GM12878 (cell line): ENCODE measurements around the gene PLAC8. TPM values are rescaled to one million over a fixed set of nuclear protein-coding genes. Genes with fewer than 3 reads are reported as not detected.

Experiments
- BHLHE40 ChIP-seq, 2 experiments: fragments of 450-650 bp in 1 of 2; IDR thresholded peaks; 2 replicates each; pipeline ENCODE4 v1.6.1; 2011 to 2017; ENCODE audit warnings: low read depth in 2 of 2, borderline replicate concordance in 1 of 2, improper control_type of control experiment in 1 of 2, low read length in 1 of 2, mild to moderate bottlenecking in 1 of 2
- IRF4 ChIP-seq: IDR thresholded peaks from 2 replicates; pipeline ENCODE4 v1.6.1; 2011; ENCODE audit warnings: low read depth, low read length
- JUNB ChIP-seq: IDR thresholded peaks from 2 replicates; pipeline ENCODE4 v1.6.1; 2016; ENCODE audit warnings: antibody characterized with exemption, mild to moderate bottlenecking
- RB1 ChIP-seq: fragments of 450-650 bp; formaldehyde crosslinking; IDR thresholded peaks from 2 replicates; pipeline ENCODE4 v1.6.1; 2017; ENCODE audit warnings: mild to moderate bottlenecking, borderline replicate concordance
- SMAD1 ChIP-seq: fragments of 450-650 bp; IDR thresholded peaks from 2 replicates; pipeline ENCODE4 v1.6.1; 2018; ENCODE audit warnings: mild to moderate bottlenecking, low read depth; ENCODE audit not compliant: partially characterized antibody
- ZBTB4 ChIP-seq: fragments of 450-650 bp; formaldehyde crosslinking; IDR thresholded peaks from 2 replicates; pipeline ENCODE4 v1.4.0; 2022; ENCODE audit warnings: mild to moderate bottlenecking, moderate library complexity
- polyA plus RNA-seq, 11 experiments: library from polyadenylated mRNA; depleted of rRNA in 4 of 11; unstranded in 6 of 11; stranded (reverse) in 5 of 11; fragments of >200 nt; fragmentation: Nextera tagmentation in 4 of 11; fragmentation: Illumina TruSeq in 1 of 11; extraction: Ambion mirVana in 4 of 11; extraction: Trizol in 1 of 11; gene quantifications; 1 replicate in 1 of 11; 2 replicates in 10 of 11; pipeline versions ENCODE4 v1.2.1 to v1.2.3, GENCODE V29; 2011 to 2016; ENCODE audit warnings: inconsistent platforms in 2 of 11, missing spikeins in 2 of 11, low read depth in 1 of 11
- total RNA-seq, 4 experiments: library from RNA; depleted of rRNA in 3 of 4; stranded (reverse); fragments of >200 nt in 3 of 4; fragmentation: Illumina TruSeq in 1 of 4; extraction: Trizol in 1 of 4; gene quantifications; 2 replicates each; pipeline versions ENCODE4 v1.2.1 to v1.2.3, GENCODE V29; 2013 to 2021
- TF ChIP-seq, protein P1 (sequence below): fragments of 150-350 bp; IDR thresholded peaks from 2 replicates; pipeline ENCODE4 v1.6.1; 2016; ENCODE audit warnings: low read depth, low read length
- TF ChIP-seq, protein P2 (sequence below): fragments of 450-650 bp; IDR thresholded peaks from 2 replicates; pipeline ENCODE4 v1.6.1; 2017; ENCODE audit warnings: borderline replicate concordance
- TF ChIP-seq, protein P3 (sequence below), 3 experiments: IDR thresholded peaks in 2 of 3; conservative IDR thresholded peaks in 1 of 3; 2 replicates each; pipeline ENCODE4 v1.5.1; 2011; ENCODE audit warnings: low read depth in 3 of 3, low read length in 3 of 3, mild to moderate bottlenecking in 3 of 3, control low read depth in 2 of 3, moderate library complexity in 2 of 3, inconsistent platforms in 1 of 3, mixed read lengths in 1 of 3; ENCODE audit not compliant: control insufficient read depth in 2 of 3, insufficient read depth in 1 of 3; ENCODE audit errors: extremely low read depth in 1 of 3
- TF ChIP-seq, protein P4 (sequence below): fragments of 450-650 bp; IDR thresholded peaks from 2 replicates; pipeline ENCODE4 v1.6.1; 2016; ENCODE audit warnings: mild to moderate bottlenecking, moderate library complexity, borderline replicate concordance
- TF ChIP-seq, protein P5 (sequence below): IDR thresholded peaks from 2 replicates; pipeline ENCODE4 v1.6.1; 2011; ENCODE audit warnings: low read depth, low read length, improper control_type of control experiment, borderline replicate concordance

PLAC8 gene
- total and polyA plus RNA-seq, 10 of the 15 experiments (the other 5 are each of a cell fraction or from before 2014, with no cell fraction given), result 214 to 841 (median 348) TPM

DNA sequence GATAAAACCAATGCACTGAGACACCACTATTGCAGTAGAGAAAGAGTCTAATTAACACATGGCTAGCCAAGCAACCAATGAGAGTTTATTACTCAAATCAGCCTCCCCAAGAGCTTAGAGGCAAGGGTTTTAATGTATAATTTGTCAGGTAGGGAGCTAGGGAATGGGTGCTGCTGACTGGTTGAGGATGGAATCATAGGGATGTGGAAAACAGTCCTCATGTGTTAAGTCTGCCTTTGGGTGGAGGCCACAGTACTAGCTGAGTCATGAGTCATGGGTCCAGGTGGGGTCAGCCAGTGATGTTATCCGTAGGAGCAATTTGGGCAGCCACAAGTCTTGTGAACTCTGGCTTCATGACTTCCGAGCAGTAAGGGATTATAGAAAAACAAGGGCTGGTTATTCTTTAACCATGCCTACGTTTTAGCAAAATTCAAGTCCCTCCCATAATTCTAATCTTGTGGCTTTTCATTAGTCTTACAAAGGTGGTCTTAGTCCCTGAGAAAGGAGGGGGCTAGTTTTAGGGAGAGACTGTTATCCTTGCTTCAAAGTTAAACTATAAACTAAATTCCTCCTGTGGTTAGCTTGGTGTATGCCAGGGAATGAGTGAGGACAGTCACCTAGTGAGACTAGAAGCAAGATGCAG, 25.1 kb upstream of the PLAC8 start (continued):
- no peak for TF ChIP-seq SMAD1
- no peak for TF ChIP-seq BHLHE40 (IDR thresholded peaks at IDR 0.05; ENCODE audit: borderline replicate concordance in 1 of 2, low read depth in 2 of 2, low read length in 1 of 2)
- TF ChIP-seq JUNB, result no peak
- TF ChIP-seq, protein P1, sequence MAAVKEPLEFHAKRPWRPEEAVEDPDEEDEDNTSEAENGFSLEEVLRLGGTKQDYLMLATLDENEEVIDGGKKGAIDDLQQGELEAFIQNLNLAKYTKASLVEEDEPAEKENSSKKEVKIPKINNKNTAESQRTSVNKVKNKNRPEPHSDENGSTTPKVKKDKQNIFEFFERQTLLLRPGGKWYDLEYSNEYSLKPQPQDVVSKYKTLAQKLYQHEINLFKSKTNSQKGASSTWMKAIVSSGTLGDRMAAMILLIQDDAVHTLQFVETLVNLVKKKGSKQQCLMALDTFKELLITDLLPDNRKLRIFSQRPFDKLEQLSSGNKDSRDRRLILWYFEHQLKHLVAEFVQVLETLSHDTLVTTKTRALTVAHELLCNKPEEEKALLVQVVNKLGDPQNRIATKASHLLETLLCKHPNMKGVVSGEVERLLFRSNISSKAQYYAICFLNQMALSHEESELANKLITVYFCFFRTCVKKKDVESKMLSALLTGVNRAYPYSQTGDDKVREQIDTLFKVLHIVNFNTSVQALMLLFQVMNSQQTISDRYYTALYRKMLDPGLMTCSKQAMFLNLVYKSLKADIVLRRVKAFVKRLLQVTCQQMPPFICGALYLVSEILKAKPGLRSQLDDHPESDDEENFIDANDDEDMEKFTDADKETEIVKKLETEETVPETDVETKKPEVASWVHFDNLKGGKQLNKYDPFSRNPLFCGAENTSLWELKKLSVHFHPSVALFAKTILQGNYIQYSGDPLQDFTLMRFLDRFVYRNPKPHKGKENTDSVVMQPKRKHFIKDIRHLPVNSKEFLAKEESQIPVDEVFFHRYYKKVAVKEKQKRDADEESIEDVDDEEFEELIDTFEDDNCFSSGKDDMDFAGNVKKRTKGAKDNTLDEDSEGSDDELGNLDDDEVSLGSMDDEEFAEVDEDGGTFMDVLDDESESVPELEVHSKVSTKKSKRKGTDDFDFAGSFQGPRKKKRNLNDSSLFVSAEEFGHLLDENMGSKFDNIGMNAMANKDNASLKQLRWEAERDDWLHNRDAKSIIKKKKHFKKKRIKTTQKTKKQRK, result no peak
- TF ChIP-seq ZBTB4 (CRISPR knock-in tag), result no peak
- no peak for TF ChIP-seq RB1
- TF ChIP-seq, protein P2, sequence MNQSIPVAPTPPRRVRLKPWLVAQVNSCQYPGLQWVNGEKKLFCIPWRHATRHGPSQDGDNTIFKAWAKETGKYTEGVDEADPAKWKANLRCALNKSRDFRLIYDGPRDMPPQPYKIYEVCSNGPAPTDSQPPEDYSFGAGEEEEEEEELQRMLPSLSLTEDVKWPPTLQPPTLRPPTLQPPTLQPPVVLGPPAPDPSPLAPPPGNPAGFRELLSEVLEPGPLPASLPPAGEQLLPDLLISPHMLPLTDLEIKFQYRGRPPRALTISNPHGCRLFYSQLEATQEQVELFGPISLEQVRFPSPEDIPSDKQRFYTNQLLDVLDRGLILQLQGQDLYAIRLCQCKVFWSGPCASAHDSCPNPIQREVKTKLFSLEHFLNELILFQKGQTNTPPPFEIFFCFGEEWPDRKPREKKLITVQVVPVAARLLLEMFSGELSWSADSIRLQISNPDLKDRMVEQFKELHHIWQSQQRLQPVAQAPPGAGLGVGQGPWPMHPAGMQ, result no peak
- TF ChIP-seq, protein P3, sequence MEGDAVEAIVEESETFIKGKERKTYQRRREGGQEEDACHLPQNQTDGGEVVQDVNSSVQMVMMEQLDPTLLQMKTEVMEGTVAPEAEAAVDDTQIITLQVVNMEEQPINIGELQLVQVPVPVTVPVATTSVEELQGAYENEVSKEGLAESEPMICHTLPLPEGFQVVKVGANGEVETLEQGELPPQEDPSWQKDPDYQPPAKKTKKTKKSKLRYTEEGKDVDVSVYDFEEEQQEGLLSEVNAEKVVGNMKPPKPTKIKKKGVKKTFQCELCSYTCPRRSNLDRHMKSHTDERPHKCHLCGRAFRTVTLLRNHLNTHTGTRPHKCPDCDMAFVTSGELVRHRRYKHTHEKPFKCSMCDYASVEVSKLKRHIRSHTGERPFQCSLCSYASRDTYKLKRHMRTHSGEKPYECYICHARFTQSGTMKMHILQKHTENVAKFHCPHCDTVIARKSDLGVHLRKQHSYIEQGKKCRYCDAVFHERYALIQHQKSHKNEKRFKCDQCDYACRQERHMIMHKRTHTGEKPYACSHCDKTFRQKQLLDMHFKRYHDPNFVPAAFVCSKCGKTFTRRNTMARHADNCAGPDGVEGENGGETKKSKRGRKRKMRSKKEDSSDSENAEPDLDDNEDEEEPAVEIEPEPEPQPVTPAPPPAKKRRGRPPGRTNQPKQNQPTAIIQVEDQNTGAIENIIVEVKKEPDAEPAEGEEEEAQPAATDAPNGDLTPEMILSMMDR (IDR thresholded peaks at IDR 0.05 in 2 of 3, conservative IDR thresholded peaks at IDR 0.05 in 1 of 3; ENCODE audit: control insufficient read depth in 2 of 3, extremely low read depth in 1 of 3, insufficient read depth in 1 of 3, low read depth in 3 of 3, low read length in 3 of 3), result no peak
- TF ChIP-seq, protein P4, sequence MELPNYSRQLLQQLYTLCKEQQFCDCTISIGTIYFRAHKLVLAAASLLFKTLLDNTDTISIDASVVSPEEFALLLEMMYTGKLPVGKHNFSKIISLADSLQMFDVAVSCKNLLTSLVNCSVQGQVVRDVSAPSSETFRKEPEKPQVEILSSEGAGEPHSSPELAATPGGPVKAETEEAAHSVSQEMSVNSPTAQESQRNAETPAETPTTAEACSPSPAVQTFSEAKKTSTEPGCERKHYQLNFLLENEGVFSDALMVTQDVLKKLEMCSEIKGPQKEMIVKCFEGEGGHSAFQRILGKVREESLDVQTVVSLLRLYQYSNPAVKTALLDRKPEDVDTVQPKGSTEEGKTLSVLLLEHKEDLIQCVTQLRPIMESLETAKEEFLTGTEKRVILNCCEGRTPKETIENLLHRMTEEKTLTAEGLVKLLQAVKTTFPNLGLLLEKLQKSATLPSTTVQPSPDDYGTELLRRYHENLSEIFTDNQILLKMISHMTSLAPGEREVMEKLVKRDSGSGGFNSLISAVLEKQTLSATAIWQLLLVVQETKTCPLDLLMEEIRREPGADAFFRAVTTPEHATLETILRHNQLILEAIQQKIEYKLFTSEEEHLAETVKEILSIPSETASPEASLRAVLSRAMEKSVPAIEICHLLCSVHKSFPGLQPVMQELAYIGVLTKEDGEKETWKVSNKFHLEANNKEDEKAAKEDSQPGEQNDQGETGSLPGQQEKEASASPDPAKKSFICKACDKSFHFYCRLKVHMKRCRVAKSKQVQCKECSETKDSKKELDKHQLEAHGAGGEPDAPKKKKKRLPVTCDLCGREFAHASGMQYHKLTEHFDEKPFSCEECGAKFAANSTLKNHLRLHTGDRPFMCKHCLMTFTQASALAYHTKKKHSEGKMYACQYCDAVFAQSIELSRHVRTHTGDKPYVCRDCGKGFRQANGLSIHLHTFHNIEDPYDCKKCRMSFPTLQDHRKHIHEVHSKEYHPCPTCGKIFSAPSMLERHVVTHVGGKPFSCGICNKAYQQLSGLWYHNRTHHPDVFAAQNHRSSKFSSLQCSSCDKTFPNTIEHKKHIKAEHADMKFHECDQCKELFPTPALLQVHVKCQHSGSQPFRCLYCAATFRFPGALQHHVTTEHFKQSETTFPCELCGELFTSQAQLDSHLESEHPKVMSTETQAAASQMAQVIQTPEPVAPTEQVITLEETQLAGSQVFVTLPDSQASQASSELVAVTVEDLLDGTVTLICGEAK, result no peak
- no peak for TF ChIP-seq IRF4
- TF ChIP-seq, protein P5, sequence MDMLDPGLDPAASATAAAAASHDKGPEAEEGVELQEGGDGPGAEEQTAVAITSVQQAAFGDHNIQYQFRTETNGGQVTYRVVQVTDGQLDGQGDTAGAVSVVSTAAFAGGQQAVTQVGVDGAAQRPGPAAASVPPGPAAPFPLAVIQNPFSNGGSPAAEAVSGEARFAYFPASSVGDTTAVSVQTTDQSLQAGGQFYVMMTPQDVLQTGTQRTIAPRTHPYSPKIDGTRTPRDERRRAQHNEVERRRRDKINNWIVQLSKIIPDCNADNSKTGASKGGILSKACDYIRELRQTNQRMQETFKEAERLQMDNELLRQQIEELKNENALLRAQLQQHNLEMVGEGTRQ, result no peak
